ENCODE results near the gene ASCC1.
"Not testable (repeated sequence)": the region's sequence is repeated elsewhere in the genome, so short reads cannot be mapped to it uniquely, and the experiment has no call there.

ASCC1 gene

DNA sequence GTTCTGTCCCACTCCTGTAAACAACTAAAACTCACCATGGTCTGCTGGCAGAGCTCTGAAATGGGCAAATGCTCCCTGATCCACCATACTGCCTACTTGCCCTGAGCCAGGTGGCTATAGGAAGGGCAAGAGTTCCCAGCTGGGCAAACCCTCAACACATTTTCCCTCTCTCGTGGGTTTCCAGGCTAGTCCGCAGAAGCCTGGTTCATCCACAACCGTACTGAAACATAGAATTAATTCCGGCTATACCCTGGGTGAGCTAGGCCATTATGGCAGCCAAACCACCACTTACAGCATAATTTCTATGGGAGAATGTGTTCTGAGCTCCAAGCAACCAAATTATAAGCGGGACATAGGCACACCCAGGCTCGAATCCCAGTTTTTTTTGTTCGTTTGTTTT is 37.5 kb upstream of the ASCC1 start:
- H3K4me3 Mint-ChIP-seq: no peak overlapping the region
- H3K27me3 Mint-ChIP-seq: no peaks in the 10 kb centered on the region
- H3K9me3 Mint-ChIP-seq: no peaks in the 10 kb centered on the region
- peak overlapping the region; percentile 73 for H3K27ac Mint-ChIP-seq
- H3K4me1 Mint-ChIP-seq: peaks cover 80% of the 10 kb centered on the region
- no peaks in the 10 kb centered on the region for H3K36me3 Mint-ChIP-seq

DNA sequence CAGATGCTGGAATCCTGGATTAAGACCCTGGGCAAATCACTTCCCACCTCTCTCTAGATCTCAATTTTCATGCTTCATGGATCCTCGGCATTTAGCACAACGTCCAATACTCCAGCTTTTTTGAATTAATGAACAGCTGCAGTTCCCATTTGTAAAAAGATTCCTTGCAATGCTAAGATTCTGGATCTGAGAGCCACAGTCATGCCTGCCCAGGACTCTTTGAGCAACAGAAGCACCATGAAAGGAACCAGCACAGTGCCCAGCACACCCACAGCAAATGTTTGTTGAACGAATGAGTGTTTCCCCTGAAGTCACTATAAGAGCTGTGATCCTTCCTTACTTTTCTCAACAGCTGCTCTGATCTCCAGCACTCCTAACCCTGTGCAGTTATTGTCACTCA is 36.9 kb upstream of the ASCC1 start:
- H3K4me1 Mint-ChIP-seq: peaks cover 83% of the 10 kb centered on the region
- no peaks in the 10 kb centered on the region for H3K9me3 Mint-ChIP-seq
- peak overlapping the region; percentile 73 for H3K27ac Mint-ChIP-seq
- no peak overlapping the region for H3K4me3 Mint-ChIP-seq
- H3K27me3 Mint-ChIP-seq: no peaks in the 10 kb centered on the region
- H3K36me3 Mint-ChIP-seq: no peaks in the 10 kb centered on the region

DNA sequence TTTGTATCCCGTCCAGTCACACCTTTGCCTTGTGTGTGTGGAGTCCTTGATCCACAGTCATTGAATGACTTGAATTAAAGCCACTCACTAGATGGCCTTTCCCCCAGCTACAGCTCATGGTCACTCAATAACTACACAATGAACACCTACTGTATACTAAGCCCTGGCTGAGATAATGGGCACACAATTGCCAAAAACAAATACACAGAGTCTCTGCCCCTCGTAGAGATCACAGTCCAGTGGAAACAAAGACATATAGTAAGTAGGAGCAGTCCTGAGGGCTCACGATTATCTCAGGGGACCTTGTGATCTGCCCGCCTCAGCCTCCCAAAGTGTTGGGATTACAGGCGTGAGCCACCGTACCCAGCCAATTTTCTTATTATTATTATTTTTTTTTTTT is 35.6 kb upstream of the ASCC1 start:
- H3K9me3 Mint-ChIP-seq: no peaks in the 10 kb centered on the region
- peaks cover 83% of the 10 kb centered on the region for H3K4me1 Mint-ChIP-seq
- H3K27me3 Mint-ChIP-seq: no peaks in the 10 kb centered on the region
- H3K4me3 Mint-ChIP-seq: no peak overlapping the region
- peak overlapping the region; percentile 35 for H3K27ac Mint-ChIP-seq
- no peaks in the 10 kb centered on the region for H3K36me3 Mint-ChIP-seq

GRCh38 chr10:72250666-72251065 is 34.6 kb upstream of the ASCC1 start:
- Mint-ChIP-seq H3K4me3 (peak overlapping the region; percentile 27), H3K27me3 (no peaks in the 10 kb centered on the region), H3K27ac (peak overlapping the region; percentile 84), H3K36me3 (no peaks in the 10 kb centered on the region), H3K4me1 (peaks cover 85% of the 10 kb centered on the region), H3K9me3 (no peaks in the 10 kb centered on the region)

GRCh38 chr10:72249176-72249862 is 33.2 kb upstream of the ASCC1 start:
- peak overlapping the region; percentile 85 for H3K4me3 Mint-ChIP-seq
- H3K27ac Mint-ChIP-seq: peak overlapping the region; percentile 93
- H3K9me3 Mint-ChIP-seq, H3K36me3 Mint-ChIP-seq, H3K27me3 Mint-ChIP-seq: not testable (repeated sequence)
- H3K4me1 Mint-ChIP-seq: peaks cover 85% of the 10 kb centered on the region

- Mint-ChIP-seq H3K27me3 (no peaks in the 10 kb centered on the region), H3K4me1 (peaks cover 87% of the 10 kb centered on the region), H3K9me3 (no peaks in the 10 kb centered on the region), H3K27ac (peak overlapping the region; percentile 93), H3K36me3 (no peaks in the 10 kb centered on the region), H3K4me3 (peak overlapping the region; percentile 85)
Measured at GRCh38 chr10:72248468-72249151, 32.5 kb upstream of the ASCC1 start.

- Mint-ChIP-seq H3K4me3 (no peak overlapping the region), H3K27ac (peak overlapping the region; percentile 59), H3K27me3 (no peaks in the 10 kb centered on the region), H3K4me1 (peaks cover 88% of the 10 kb centered on the region), H3K36me3 (no peaks in the 10 kb centered on the region), H3K9me3 (no peaks in the 10 kb centered on the region)
Measured at GRCh38 chr10:72245949-72246525, 30.0 kb upstream of the ASCC1 start.

- H3K27ac Mint-ChIP-seq: peak overlapping the region; percentile 39
- no peaks in the 10 kb centered on the region for H3K9me3 Mint-ChIP-seq
- H3K27me3 Mint-ChIP-seq: no peaks in the 10 kb centered on the region
- H3K4me1 Mint-ChIP-seq: peaks cover 82% of the 10 kb centered on the region
- H3K4me3 Mint-ChIP-seq: no peak overlapping the region
- H3K36me3 Mint-ChIP-seq: no peaks in the 10 kb centered on the region
Measured at GRCh38 chr10:72244573-72245038, 28.5 kb upstream of the ASCC1 start.

DNA sequence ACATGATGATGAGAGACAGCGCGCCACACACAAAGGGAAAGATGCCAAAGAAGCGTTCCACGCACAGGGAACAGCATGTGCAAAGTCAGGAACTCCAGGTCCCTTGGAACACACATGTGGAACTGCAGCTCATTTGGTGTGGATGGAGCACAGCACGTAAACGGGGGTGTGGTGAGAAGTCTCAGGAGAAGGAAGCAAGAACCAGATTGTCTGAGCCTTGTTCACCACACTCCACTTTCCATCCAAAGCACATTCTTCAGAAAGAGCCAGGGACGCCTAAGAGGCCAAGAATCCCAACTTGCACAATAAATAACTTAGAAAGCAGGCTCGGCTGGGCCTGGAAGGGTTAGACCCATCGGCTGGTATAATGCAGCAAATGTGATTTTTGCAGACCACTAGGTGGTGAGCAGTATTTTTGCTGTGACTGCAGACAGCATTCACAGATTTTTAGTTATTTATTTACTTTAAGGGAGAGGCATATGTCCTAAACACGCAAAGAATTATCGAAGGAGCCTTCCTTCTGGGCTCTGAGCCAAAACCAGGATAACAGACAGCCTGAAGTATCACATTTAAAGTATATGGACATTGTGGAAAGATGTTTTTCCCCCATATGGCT is 27.9 kb upstream of the ASCC1 start:
- Mint-ChIP-seq H3K9me3 (no peaks in the 10 kb centered on the region), H3K27ac (no peak overlapping the region)

GRCh38 chr10:72242675-72243074 is 26.6 kb upstream of the ASCC1 start:
- H3K4me3 Mint-ChIP-seq: peak overlapping the region; percentile 16
- H3K27ac Mint-ChIP-seq: peak overlapping the region; percentile 35
- H3K9me3 Mint-ChIP-seq: no peaks in the 10 kb centered on the region
- H3K4me1 Mint-ChIP-seq: peaks cover 70% of the 10 kb centered on the region
- no peaks in the 10 kb centered on the region for H3K27me3 Mint-ChIP-seq
- H3K36me3 Mint-ChIP-seq: no peaks in the 10 kb centered on the region

More for the DNA sequence above, 27.9 kb upstream of the ASCC1 start:
- H3K4me1 Mint-ChIP-seq: peaks cover 82% of the 10 kb centered on the region
- no peak overlapping the region for H3K4me3 Mint-ChIP-seq
- H3K36me3 Mint-ChIP-seq: no peaks in the 10 kb centered on the region
- no peaks in the 10 kb centered on the region for H3K27me3 Mint-ChIP-seq

- H3K9me3 Mint-ChIP-seq: no peaks in the 10 kb centered on the region
- no peaks in the 10 kb centered on the region for H3K27me3 Mint-ChIP-seq
- H3K27ac Mint-ChIP-seq: no peak overlapping the region
- no peaks in the 10 kb centered on the region for H3K36me3 Mint-ChIP-seq
- no peak overlapping the region for H3K4me3 Mint-ChIP-seq
- peaks cover 64% of the 10 kb centered on the region for H3K4me1 Mint-ChIP-seq
Measured at GRCh38 chr10:72241691-72242252, 25.7 kb upstream of the ASCC1 start.

DNA sequence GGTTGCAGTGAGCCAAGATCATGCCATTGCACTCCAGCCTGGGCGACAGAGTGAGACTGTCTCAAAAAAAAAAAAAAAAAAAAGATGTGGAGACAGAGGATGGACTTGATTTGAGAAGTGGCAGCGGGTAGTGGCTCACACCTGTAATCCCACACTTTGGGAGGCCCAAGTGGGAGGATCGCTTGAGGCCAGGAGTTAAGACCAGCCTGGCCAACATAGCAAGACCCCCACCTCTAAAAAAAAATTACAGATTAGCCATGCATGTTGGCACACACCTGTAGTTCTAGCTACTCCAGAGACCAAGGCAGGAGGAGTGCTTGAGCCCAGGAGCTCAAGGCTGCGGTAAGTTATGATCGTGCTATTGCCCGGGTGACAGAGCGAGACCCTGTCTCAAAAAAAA is 24.3 kb upstream of the ASCC1 start:
- Mint-ChIP-seq H3K27me3 (no peaks in the 10 kb centered on the region), H3K4me1 (peaks cover 56% of the 10 kb centered on the region), H3K9me3 (no peaks in the 10 kb centered on the region), H3K36me3 (peaks cover 4% of the 10 kb centered on the region), H3K4me3 (no peak overlapping the region), H3K27ac (no peak overlapping the region)

DNA sequence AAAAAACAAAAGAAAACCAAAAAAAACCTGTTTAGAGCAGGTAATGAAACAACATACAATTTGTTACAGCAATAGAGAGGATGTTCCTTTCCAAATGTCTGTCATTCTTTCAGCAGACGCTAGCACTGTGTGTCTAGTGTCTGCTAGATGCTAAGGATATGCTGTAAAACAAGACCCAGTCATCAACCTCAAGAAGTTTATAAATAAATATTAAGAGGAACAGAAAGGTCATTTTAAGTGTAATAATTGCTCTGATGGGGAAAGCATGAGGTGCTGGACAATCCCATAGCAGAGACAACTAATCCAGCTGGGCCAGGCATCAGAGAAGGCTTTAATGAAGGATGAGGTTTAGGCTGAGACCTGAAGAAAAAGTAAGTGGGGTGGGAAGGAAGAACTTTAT is 23.3 kb upstream of the ASCC1 start:
- no peak overlapping the region for H3K4me3 Mint-ChIP-seq
- H3K9me3 Mint-ChIP-seq: no peaks in the 10 kb centered on the region
- H3K36me3 Mint-ChIP-seq: peaks cover 4% of the 10 kb centered on the region
- no peaks in the 10 kb centered on the region for H3K27me3 Mint-ChIP-seq
- peaks cover 47% of the 10 kb centered on the region for H3K4me1 Mint-ChIP-seq
- no peak overlapping the region for H3K27ac Mint-ChIP-seq

DNA sequence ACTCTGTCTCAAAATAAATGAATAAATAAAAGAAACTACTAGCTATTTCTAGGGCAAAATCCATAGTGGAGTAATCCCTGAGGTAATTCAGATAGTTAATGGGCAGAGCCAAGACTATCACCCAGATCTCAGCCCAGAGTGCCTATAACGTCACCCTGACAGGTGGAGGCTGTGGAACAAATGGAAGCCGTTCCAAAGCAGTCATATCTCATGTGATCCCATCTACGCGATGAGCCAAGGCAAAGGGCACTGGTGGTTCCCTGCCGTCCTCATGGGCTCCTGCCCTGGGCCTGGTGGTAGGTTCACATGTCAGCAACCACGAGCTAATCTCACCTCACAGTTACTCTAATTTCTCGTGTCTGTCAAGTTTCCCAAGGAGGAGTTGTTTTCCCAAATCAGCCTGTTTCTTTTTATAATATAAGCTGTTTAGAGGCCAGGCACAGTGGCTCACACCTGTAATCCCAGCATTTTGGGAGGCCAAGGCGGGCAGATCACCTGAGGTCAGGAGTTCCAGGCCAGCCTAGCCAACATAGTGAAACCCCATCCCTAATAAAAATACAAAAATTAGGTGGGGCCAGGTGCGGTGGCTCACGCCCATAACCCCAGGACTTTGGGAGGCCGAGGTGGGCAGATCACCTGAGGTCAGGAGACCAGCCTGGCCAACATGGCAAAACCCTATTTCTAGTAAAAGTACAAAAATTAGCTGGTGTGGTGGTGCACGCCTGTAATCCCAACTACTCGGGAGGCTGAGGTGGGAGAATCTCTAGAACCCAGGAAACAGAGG is 22.5 kb upstream of the ASCC1 start:
- peaks cover 38% of the 10 kb centered on the region for H3K4me1 Mint-ChIP-seq
- no peaks in the 10 kb centered on the region for H3K27me3 Mint-ChIP-seq
- no peak overlapping the region for H3K27ac Mint-ChIP-seq
- H3K9me3 Mint-ChIP-seq: no peaks in the 10 kb centered on the region
- H3K4me3 Mint-ChIP-seq: no peak overlapping the region
- H3K36me3 Mint-ChIP-seq: peaks cover 5% of the 10 kb centered on the region
